GM18498 (cell line): Measurements from ENCODE around the gene PPP6R2.

Experiments used
- ATAC-seq: cut with Tn5 transposase; IDR thresholded peaks from one replicate; pipeline ENCODE4 v1.9.1; 2021; ENCODE audit warnings: mild to moderate bottlenecking, moderate library complexity; ENCODE audit not compliant: unreplicated experiment

PPP6R2 gene

DNA sequence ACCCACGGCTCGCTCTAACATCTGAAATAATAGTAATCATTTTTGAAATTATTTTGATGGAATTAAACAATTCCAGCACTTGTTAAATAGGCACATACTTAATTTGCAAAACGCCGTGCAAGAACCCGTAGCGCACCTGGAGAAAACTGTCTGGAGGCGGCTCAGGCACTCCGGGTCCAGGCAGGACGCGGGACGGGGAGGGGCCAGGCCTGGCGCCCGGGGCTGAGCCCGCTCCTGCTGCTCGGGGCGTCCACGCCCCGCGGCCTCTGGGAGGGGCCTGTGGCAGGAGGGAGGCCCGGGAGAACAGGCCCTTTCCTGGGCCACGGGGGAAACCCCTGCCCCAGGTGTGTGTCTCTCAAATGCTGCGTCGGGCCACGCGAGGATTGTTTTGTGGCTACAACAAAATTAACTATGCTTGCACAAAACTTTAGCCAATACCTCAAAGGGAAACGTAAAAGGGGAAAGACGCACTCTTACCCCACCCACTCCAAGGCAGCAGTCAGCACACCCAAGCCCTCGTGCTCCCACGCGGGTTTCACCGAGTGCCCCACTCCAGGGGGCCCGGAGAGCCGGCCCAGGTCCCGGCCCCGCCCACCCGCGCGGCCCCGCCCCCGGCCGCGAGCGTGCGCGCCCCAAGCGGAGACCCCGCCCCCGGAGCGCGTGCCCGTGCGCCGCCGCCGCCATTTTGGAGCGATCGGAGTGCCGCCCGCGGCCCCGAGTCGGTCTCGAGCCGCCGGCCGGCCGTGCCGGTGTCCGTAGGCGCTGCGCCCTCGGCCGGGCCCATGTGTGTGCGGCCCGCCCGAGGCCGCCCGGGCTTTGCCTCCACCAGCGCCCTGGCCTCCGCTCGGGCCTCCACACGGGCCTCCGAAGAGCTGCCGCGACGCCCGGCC is at the start of gene PPP6R2:
Gene PPP6R2, plus strand, starts transcription at position 677 of the 890 bp plus-strand sequence. CDS start 50,582 bp downstream, outside the sequence.
- ATAC-seq, result peak; percentile 84

GRCh38 chr22:50293441-50294318 is 49.4 kb upstream of the PPP6R2 start:
- no peak for ATAC-seq

DNA sequence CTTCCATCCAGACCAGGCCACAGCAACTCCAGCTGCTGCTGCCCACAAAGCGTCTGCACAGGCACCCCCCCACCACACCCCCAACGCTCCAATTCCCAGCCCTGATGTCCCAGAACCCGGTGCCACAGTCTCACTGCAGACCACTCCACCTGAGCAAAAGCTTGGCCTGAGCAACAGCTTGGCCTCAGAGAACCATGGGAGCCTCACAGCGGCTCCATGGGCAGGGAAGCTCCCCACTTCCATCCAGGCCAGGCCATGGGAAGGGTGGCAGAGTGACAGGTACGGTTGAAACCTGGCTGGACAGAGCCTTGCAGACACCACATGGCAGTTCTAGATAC is 48.8 kb upstream of the PPP6R2 start:
- no peak for ATAC-seq

GRCh38 chr22:50296658-50297490 is 46.3 kb upstream of the PPP6R2 start:
- ATAC-seq, result no peak

- no peak for ATAC-seq
Measured at GRCh38 chr22:50297510-50298265, 45.4 kb upstream of the PPP6R2 start.

- ATAC-seq, result no peak
Measured at GRCh38 chr22:50298266-50298637, 44.9 kb upstream of the PPP6R2 start.

DNA sequence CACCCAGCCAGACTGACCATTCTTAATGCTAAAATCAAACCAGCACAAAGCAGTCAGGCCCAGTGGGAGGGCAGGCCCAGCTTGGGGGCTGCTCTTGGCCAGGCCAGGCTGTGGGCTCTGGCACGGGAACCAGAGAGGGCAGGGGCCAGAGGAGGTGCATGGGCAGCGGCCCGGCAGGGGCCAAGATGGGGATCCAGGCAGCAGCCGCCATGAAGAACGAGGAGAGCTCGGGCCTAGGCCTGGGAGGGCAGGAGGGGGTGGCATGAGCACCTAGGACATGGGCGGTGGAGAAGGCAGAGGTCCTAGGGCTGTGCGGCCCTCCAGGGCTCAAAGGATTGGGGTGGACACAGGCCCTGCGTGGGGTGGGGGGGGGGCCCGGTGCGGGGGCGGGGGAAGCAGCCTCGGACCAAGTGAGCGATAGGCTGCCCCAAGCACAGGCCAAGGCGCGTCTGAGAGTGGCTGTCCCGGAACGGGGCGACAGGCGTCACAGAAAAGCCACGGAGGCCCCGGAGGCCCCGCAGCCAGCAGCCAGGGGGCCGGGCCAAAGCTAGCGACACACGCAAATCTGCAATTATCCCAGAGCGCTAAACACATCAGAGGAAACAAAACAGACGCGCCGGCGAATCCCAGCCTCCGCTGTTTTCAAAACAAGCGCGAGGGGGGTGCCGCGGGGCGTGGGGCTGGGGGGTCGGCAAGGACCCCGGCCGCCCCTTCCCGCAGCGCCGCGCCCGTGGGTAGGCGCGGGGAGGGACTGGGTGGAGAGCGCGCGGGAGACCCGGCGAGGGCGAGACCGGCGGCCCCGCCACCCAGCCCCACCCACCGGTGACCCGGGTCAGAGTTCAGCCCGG is 44.0 kb upstream of the PPP6R2 start:
- ATAC-seq, result no peak

- no peak for ATAC-seq
Measured at GRCh38 chr22:50299785-50300619, 43.1 kb upstream of the PPP6R2 start.

- ATAC-seq, result no peak
Measured at GRCh38 chr22:50300620-50301257, 42.4 kb upstream of the PPP6R2 start.

DNA sequence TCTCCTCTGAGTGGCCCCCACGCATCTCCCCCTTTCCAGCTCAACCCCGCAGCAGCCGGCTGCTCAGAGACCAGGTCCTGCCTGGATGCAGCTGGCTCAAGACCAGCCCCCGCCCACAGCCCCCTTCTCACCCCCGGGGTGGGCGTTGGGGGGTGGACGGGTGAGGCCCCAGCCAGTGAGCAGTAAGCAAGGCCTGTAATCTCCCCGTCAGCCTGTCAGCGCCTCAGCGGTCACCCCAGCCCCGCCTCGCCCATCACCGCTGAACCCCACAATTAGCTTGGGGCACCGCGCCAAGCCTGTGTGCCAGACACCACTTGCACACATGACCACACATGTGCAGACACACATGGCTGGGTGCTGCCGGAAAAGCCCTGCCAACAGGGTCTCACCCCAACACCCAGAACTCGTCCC is 41.5 kb upstream of the PPP6R2 start:
- ATAC-seq, result no peak

- ATAC-seq, result no peak
Measured at GRCh38 chr22:50302041-50302541, 41.0 kb upstream of the PPP6R2 start.

- no peak for ATAC-seq
Measured at GRCh38 chr22:50302564-50302963, 40.6 kb upstream of the PPP6R2 start.

DNA sequence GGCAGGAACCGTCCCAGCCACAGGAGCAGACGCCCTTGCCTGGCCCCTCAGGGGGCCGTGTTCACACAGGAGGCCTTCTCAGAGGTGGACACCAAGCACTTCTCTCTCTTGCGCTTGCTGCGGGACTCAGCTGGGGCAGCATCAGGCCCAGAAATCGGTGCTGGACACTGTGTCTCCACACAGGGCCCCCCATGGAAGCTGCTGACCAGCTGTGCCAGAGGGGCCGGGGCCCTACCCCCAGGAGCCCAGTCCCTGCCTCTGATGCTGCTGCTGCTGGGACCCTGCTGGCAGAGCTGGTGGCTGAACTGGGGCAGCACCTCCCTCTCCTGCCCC is 39.6 kb upstream of the PPP6R2 start:
- no peak for ATAC-seq

DNA sequence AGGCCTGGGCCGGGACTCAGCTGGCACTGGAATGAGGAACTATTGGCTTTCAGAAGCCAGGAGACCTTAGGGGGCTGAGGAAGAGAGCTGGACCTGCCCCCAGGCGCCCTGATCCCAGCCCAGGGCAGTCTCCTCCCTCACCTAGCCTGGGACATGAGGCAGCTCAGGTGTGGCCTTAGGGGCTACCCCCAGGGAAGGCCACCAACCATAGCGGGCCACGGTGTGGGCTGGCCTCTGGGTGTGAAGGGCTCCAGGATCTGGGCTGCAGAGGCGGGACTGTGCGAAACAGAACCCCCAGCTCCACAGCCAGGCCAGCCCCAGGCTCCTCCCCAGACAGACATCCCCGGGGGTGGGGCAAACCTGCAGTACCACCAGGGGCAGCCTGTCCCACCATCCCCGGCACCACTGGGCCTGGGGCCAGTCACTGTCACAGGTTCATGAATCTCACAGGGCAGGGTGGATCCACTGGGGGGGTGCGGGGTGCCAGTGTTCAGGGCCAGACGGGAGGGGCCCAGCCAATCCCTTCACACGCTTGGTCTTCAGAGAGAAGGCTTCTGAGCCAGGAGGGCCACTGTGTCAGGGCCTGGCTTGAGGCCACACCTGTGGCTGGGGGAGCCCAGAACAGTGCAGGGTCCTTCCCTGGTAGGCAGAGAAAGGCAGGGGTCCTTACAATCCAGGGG is 39.1 kb upstream of the PPP6R2 start:
- no peak for ATAC-seq

DNA sequence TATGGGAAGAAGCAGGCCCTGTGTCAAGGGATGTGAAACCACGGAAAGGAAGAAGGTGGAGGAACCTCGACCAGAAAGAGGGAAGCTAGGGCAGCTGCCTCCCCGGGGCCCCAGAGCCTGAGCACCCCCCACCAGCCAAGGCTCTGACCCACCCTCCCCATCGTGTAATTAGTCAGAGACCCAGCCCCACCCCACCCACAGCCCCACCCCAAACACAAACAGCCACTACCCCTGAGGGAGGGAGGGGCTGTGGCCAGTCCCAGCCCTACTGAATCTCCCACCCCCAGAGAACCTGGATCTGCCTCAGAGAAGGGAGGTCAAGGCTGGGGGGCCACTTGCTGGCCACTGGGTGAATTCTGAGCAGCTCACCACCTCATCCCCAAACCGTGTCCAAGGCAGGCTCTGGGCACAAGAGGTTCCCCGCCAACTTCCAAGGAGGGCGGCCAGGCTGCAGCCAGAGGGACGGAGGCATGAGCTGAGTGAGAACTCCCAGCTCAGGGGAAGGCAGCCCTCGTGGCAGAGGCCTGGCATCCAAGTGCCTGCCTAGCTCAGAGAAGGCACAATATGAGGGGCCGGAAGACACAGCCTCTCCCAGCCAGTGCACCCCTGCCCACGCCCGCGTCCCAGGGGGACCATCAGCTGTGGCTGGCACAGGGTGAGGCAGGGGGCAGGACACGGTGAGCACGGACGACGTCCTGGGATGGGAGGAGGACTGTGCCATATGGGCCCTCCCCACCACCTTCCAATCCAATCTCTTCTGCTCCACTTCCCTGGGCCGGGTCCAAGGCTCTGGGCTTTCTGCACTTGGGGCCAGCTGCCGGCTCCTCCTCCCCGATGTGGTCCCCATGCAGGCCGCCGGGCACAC is 38.4 kb upstream of the PPP6R2 start:
- no peak for ATAC-seq

- no peak for ATAC-seq
Measured at GRCh38 chr22:50305393-50305922, 37.7 kb upstream of the PPP6R2 start.
